ENCODE measurements around the gene DAB1. TPM values are rescaled to one million over a fixed set of nuclear protein-coding genes. Genes with fewer than 3 reads are reported as not detected.

The DAB1 gene
- total RNA-seq, 1 donor, result not detected

GRCh38 chr1:57064379-57065140 is 359.3 kb downstream of the DAB1 start:
- H4K20me1 ChIP-seq (ENCODE audit: insufficient read depth, low read length), result no peaks in the 10 kb centered on the region
- H3K9me3 ChIP-seq (ENCODE audit: low read depth, low read length), result no peaks in the 10 kb centered on the region
- H3K4me3 ChIP-seq (ENCODE audit: insufficient read depth, low read length), result no peak overlapping the region
- H3K27ac ChIP-seq (ENCODE audit: low read depth, low read length), result no peak overlapping the region
- DNase-seq (ENCODE audit: insufficient read length, low spot score, missing footprints), result no peak
- no peaks in the 10 kb centered on the region for H3K79me2 ChIP-seq (ENCODE audit: insufficient read depth, low read length)
- H3K36me3 ChIP-seq (ENCODE audit: insufficient read depth, low read length), result no peaks in the 10 kb centered on the region
- TF ChIP-seq, protein P1, sequence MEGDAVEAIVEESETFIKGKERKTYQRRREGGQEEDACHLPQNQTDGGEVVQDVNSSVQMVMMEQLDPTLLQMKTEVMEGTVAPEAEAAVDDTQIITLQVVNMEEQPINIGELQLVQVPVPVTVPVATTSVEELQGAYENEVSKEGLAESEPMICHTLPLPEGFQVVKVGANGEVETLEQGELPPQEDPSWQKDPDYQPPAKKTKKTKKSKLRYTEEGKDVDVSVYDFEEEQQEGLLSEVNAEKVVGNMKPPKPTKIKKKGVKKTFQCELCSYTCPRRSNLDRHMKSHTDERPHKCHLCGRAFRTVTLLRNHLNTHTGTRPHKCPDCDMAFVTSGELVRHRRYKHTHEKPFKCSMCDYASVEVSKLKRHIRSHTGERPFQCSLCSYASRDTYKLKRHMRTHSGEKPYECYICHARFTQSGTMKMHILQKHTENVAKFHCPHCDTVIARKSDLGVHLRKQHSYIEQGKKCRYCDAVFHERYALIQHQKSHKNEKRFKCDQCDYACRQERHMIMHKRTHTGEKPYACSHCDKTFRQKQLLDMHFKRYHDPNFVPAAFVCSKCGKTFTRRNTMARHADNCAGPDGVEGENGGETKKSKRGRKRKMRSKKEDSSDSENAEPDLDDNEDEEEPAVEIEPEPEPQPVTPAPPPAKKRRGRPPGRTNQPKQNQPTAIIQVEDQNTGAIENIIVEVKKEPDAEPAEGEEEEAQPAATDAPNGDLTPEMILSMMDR (IDR thresholded peaks at IDR 0.05; ENCODE audit: extremely low read depth, low read depth, low read length), result no peak
- H3K4me1 ChIP-seq (ENCODE audit: insufficient read depth, low read length), result no peaks in the 10 kb centered on the region
- no peak overlapping the region for H2AFZ ChIP-seq (ENCODE audit: low read length)
- no peak overlapping the region for H3K4me2 ChIP-seq (ENCODE audit: insufficient read depth, low read length)
- no peaks in the 10 kb centered on the region for H3K27me3 ChIP-seq (ENCODE audit: insufficient read depth, low read length)

GRCh38 chr1:57063406-57064125 is 360.3 kb downstream of the DAB1 start:
- no peak overlapping the region for H2AFZ ChIP-seq (ENCODE audit: low read length)
- H3K4me1 ChIP-seq (ENCODE audit: insufficient read depth, low read length), result no peaks in the 10 kb centered on the region
- no peaks in the 10 kb centered on the region for H4K20me1 ChIP-seq (ENCODE audit: insufficient read depth, low read length)
- H3K9me3 ChIP-seq (ENCODE audit: low read depth, low read length), result no peaks in the 10 kb centered on the region
- no peak overlapping the region for H3K4me2 ChIP-seq (ENCODE audit: insufficient read depth, low read length)
- TF ChIP-seq, protein P1 (IDR thresholded peaks at IDR 0.05; ENCODE audit: extremely low read depth, low read depth, low read length), result no peak
- DNase-seq (ENCODE audit: insufficient read length, low spot score, missing footprints), result no peak
- no peaks in the 10 kb centered on the region for H3K79me2 ChIP-seq (ENCODE audit: insufficient read depth, low read length)
- no peaks in the 10 kb centered on the region for H3K36me3 ChIP-seq (ENCODE audit: insufficient read depth, low read length)
- no peak overlapping the region for H3K27ac ChIP-seq (ENCODE audit: low read depth, low read length)
- H3K4me3 ChIP-seq (ENCODE audit: insufficient read depth, low read length), result no peak overlapping the region
- no peaks in the 10 kb centered on the region for H3K27me3 ChIP-seq (ENCODE audit: insufficient read depth, low read length)

- H3K9me3 ChIP-seq (ENCODE audit: low read depth, low read length), result no peaks in the 10 kb centered on the region
- TF ChIP-seq, protein P1 (IDR thresholded peaks at IDR 0.05; ENCODE audit: extremely low read depth, low read depth, low read length), result no peak
- no peak for DNase-seq (ENCODE audit: insufficient read length, low spot score, missing footprints)
- H3K4me1 ChIP-seq (ENCODE audit: insufficient read depth, low read length), result no peaks in the 10 kb centered on the region
- no peaks in the 10 kb centered on the region for H3K36me3 ChIP-seq (ENCODE audit: insufficient read depth, low read length)
- H2AFZ ChIP-seq (ENCODE audit: low read length), result no peak overlapping the region
- H3K27ac ChIP-seq (ENCODE audit: low read depth, low read length), result no peak overlapping the region
- no peaks in the 10 kb centered on the region for H4K20me1 ChIP-seq (ENCODE audit: insufficient read depth, low read length)
- H3K79me2 ChIP-seq (ENCODE audit: insufficient read depth, low read length), result no peaks in the 10 kb centered on the region
- H3K4me3 ChIP-seq (ENCODE audit: insufficient read depth, low read length), result no peak overlapping the region
- H3K27me3 ChIP-seq (ENCODE audit: insufficient read depth, low read length), result no peaks in the 10 kb centered on the region
- H3K4me2 ChIP-seq (ENCODE audit: insufficient read depth, low read length), result no peak overlapping the region
Measured at GRCh38 chr1:57061369-57061768, 362.5 kb downstream of the DAB1 start.

- Histone ChIP-seq H3K4me2 (ENCODE audit: insufficient read depth, low read length) (no peak overlapping the region), H3K4me1 (ENCODE audit: insufficient read depth, low read length) (no peaks in the 10 kb centered on the region), H3K36me3 (ENCODE audit: insufficient read depth, low read length) (no peaks in the 10 kb centered on the region), H3K27ac (ENCODE audit: low read depth, low read length) (no peak overlapping the region), H4K20me1 (ENCODE audit: insufficient read depth, low read length) (no peaks in the 10 kb centered on the region), H2AFZ (ENCODE audit: low read length) (no peak overlapping the region), H3K4me3 (ENCODE audit: insufficient read depth, low read length) (no peak overlapping the region), H3K9me3 (ENCODE audit: low read depth, low read length) (no peaks in the 10 kb centered on the region), H3K27me3 (ENCODE audit: insufficient read depth, low read length) (no peaks in the 10 kb centered on the region), H3K79me2 (ENCODE audit: insufficient read depth, low read length) (no peaks in the 10 kb centered on the region)
- TF ChIP-seq, protein P1 (IDR thresholded peaks at IDR 0.05; ENCODE audit: extremely low read depth, low read depth, low read length), result no peak
- DNase-seq (ENCODE audit: insufficient read length, low spot score, missing footprints), result no peak
Measured at GRCh38 chr1:57060451-57060850, 363.4 kb downstream of the DAB1 start.

All from osteoblast (primary cell).